Lower lobe of right lung (tissue), 2 donors: Measurements from ENCODE around the gene LHFPL3. TPM values are rescaled to one million over a fixed set of nuclear protein-coding genes. Genes with fewer than 3 reads are reported as not detected.

Experiments
- ATAC-seq, 2 donors: fragments of 200-7000 bp; cut with Tn5 transposase; one replicate each; pipeline ENCODE4 v1.9.1; 2020 to 2022; ENCODE audit warnings: mild to moderate bottlenecking in 2 of 2, moderate library complexity in 2 of 2
- DNase-seq: peaks from one replicate; pipeline ENCODE4 v3.0.0-alpha.2; 2020
- H3K27ac ChIP-seq: fragments of 200-600 bp; one replicate; pipeline ENCODE4 v1.8.0; 2022
- H3K27me3 ChIP-seq: fragments of 200-600 bp; one replicate; pipeline ENCODE4 v1.8.0; 2022; ENCODE audit warnings: low read depth
- H3K36me3 ChIP-seq: fragments of 200-600 bp; one replicate; pipeline ENCODE4 v1.8.0; 2022; ENCODE audit warnings: mild to moderate bottlenecking
- H3K4me1 ChIP-seq: fragments of 200-600 bp; one replicate; pipeline ENCODE4 v1.8.0; 2022
- H3K4me3 ChIP-seq: fragments of 200-600 bp; one replicate; pipeline ENCODE4 v1.8.0; 2022; ENCODE audit warnings: mild to moderate bottlenecking
- H3K9me3 ChIP-seq: fragments of 200-600 bp; one replicate; pipeline ENCODE4 v1.8.0; 2022
- CTCF ChIP-seq: fragments of 200-600 bp; IDR thresholded peaks from one replicate; pipeline ENCODE4 v1.8.0; 2022; ENCODE audit warnings: antibody characterized with exemption, mild to moderate bottlenecking
- intact Hi-C: fragments of 100-400 bp; cut with DNase I; formaldehyde crosslinking; loops from one replicate; pipeline ENCODE4 v1.11.0; 2022
- total RNA-seq: library from RNA; stranded (reverse); fragmentation: NEBNext Ultra II Directional; extraction: Animal tissue kit (Norgen Biotek cat#: 25700); gene quantifications from one replicate; pipeline ENCODE4 v1.2.1, GENCODE V29; 2021
- donor health status: DM: no; HTN: yes; CAD: no; lungs with severe emphysema.

Gene LHFPL3
- total RNA-seq, 1 donor from 2014 or later, result not detected

- Histone ChIP-seq H3K4me3 (no peak overlapping the region), H3K27ac (no peak overlapping the region), H3K9me3 (no peaks in the 10 kb centered on the region), H3K36me3 (no peaks in the 10 kb centered on the region), H3K27me3 (no peaks in the 10 kb centered on the region), H3K4me1 (no peaks in the 10 kb centered on the region)
- intact Hi-C loops, result no loop called here
- ATAC-seq (no peak), DNase-seq (no peak)
- TF ChIP-seq CTCF, result no peak
Observed at GRCh38 chr7:104499975-104500374, 171.6 kb downstream of the LHFPL3 start.

- H3K9me3 ChIP-seq, result no peaks in the 10 kb centered on the region
- no peaks in the 10 kb centered on the region for H3K27me3 ChIP-seq
- no peak for ATAC-seq
- H3K4me1 ChIP-seq, result no peaks in the 10 kb centered on the region
- intact Hi-C loops, result no loop called here
- no peak overlapping the region for H3K4me3 ChIP-seq
- H3K36me3 ChIP-seq, result no peaks in the 10 kb centered on the region
- DNase-seq, result no peak
- no peak overlapping the region for H3K27ac ChIP-seq
- no peak for TF ChIP-seq CTCF
Observed at GRCh38 chr7:104509874-104510273, 181.5 kb downstream of the LHFPL3 start.

- no peak for DNase-seq
- TF ChIP-seq CTCF, result no peak
- no peaks in the 10 kb centered on the region for H3K36me3 ChIP-seq
- no peak overlapping the region for H3K27ac ChIP-seq
- intact Hi-C loops, result no loop called here
- no peaks in the 10 kb centered on the region for H3K27me3 ChIP-seq
- no peaks in the 10 kb centered on the region for H3K9me3 ChIP-seq
- no peak overlapping the region for H3K4me3 ChIP-seq
- H3K4me1 ChIP-seq, result no peaks in the 10 kb centered on the region
- no peak for ATAC-seq
Observed at GRCh38 chr7:104524853-104525252, 196.4 kb downstream of the LHFPL3 start.

- no peak for TF ChIP-seq CTCF
- Histone ChIP-seq H3K27ac (no peak overlapping the region), H3K4me3 (no peak overlapping the region), H3K9me3 (no peaks in the 10 kb centered on the region), H3K36me3 (no peaks in the 10 kb centered on the region), H3K4me1 (no peaks in the 10 kb centered on the region), H3K27me3 (no peaks in the 10 kb centered on the region)
- DNase-seq (no peak), ATAC-seq (no peak)
- intact Hi-C loops, result no loop called here
Observed at GRCh38 chr7:104528142-104528541, 199.7 kb downstream of the LHFPL3 start.

GRCh38 chr7:104529567-104529966 lies 201.2 kb downstream of the LHFPL3 start:
- Histone ChIP-seq H3K27ac (no peak overlapping the region), H3K4me3 (no peak overlapping the region), H3K9me3 (no peaks in the 10 kb centered on the region), H3K27me3 (no peaks in the 10 kb centered on the region), H3K4me1 (no peaks in the 10 kb centered on the region), H3K36me3 (no peaks in the 10 kb centered on the region)
- intact Hi-C loops, result no loop called here
- TF ChIP-seq CTCF, result no peak
- DNase-seq (no peak), ATAC-seq (no peak)

GRCh38 chr7:104530251-104530650 lies 201.8 kb downstream of the LHFPL3 start:
- Histone ChIP-seq H3K9me3 (no peaks in the 10 kb centered on the region), H3K4me3 (no peak overlapping the region), H3K27ac (no peak overlapping the region), H3K36me3 (no peaks in the 10 kb centered on the region), H3K4me1 (no peaks in the 10 kb centered on the region), H3K27me3 (no peaks in the 10 kb centered on the region)
- no peak for TF ChIP-seq CTCF
- ATAC-seq, result no peak
- intact Hi-C loops, result no loop called here
- no peak for DNase-seq
